Mesendoderm (in vitro differentiated cells): ENCODE results near the gene CDHR1.

Experiments used
- DNase-seq: peaks from one replicate; pipeline ENCODE4 v3.0.0; 2013
- H2AK5ac ChIP-seq: 2 replicates; pipeline ENCODE4 v1.6.1; 2013; ENCODE audit warnings: low read length, inconsistent platforms
- H2BK120ac ChIP-seq: 2 replicates; pipeline ENCODE4 v1.6.1; 2013; ENCODE audit warnings: low read depth, mild to moderate bottlenecking, low read length, moderate library complexity, mixed read lengths
- H2BK15ac ChIP-seq: replicated peaks from 2 replicates; pipeline ENCODE4 v1.6.1; 2013; ENCODE audit warnings: low read depth, mild to moderate bottlenecking, moderate library complexity
- H2BK5ac ChIP-seq: 2 replicates; pipeline ENCODE4 v1.6.1; 2013; ENCODE audit warnings: low read length, inconsistent platforms
- H3K18ac ChIP-seq: 2 replicates; pipeline ENCODE4 v1.6.1; 2013; ENCODE audit warnings: mild to moderate bottlenecking, low read length, mixed read lengths
- H3K23ac ChIP-seq: one replicate; pipeline ENCODE4 v1.6.1; 2013; ENCODE audit warnings: low read length
- H3K27ac ChIP-seq: 2 replicates; pipeline ENCODE4 v1.5.1; 2013; ENCODE audit warnings: low read depth, mild to moderate bottlenecking, inconsistent platforms, low read length, moderate library complexity
- H3K27me3 ChIP-seq: 2 replicates; pipeline ENCODE4 v1.6.1; 2013; ENCODE audit warnings: low read length, control low read depth, mild to moderate bottlenecking, inconsistent platforms; ENCODE audit not compliant: insufficient read depth, poor library complexity
- H3K36me3 ChIP-seq: 2 replicates; pipeline ENCODE4 v1.6.1; 2013; ENCODE audit warnings: low read length, inconsistent platforms; ENCODE audit not compliant: control insufficient read depth, insufficient read depth
- H3K4ac ChIP-seq: one replicate; pipeline ENCODE4 v1.6.1; 2013; ENCODE audit warnings: low read depth, mild to moderate bottlenecking, low read length, moderate library complexity
- H3K4me1 ChIP-seq: 2 replicates; pipeline ENCODE4 v1.6.1; 2013; ENCODE audit warnings: low read depth, low read length, inconsistent platforms; ENCODE audit not compliant: control insufficient read depth
- H3K4me2 ChIP-seq: 2 replicates; pipeline ENCODE4 v1.6.1; 2013; ENCODE audit warnings: low read length
- H3K4me3 ChIP-seq: 2 replicates; pipeline ENCODE4 v1.5.1; 2013; ENCODE audit warnings: mild to moderate bottlenecking, low read length
- H3K56ac ChIP-seq: one replicate; pipeline ENCODE4 v1.6.1; 2013; ENCODE audit warnings: low read length
- H3K79me1 ChIP-seq: 2 replicates; pipeline ENCODE4 v1.6.1; 2013; ENCODE audit warnings: low read length, inconsistent platforms
- H3K79me2 ChIP-seq: 2 replicates; pipeline ENCODE4 v1.6.1; 2013; ENCODE audit warnings: mild to moderate bottlenecking, low read length; ENCODE audit not compliant: control insufficient read depth, insufficient read depth
- H3K9ac ChIP-seq: 2 replicates; pipeline ENCODE4 v1.6.1; 2013; ENCODE audit warnings: low read length, inconsistent platforms
- H4K5ac ChIP-seq: one replicate; pipeline ENCODE4 v1.6.1; 2013; ENCODE audit warnings: low read length
- H4K8ac ChIP-seq: one replicate; pipeline ENCODE4 v1.6.1; 2013; ENCODE audit warnings: low read depth, mild to moderate bottlenecking, control low read depth, low read length, moderate library complexity
- WGBS: extraction: QIAGEN DNeasy Blood & Tissue Kit; methylation state at CpG from one replicate; pipeline ENCODE4 v1.1.7; 2013; ENCODE audit warnings: low lambda C conversion rate, missing lambda C conversion rate; ENCODE audit not compliant: insufficient coverage; ENCODE audit errors: extremely low coverage; 5-methylcytosine and 5-hydroxymethylcytosine counted together

Gene CDHR1

DNA sequence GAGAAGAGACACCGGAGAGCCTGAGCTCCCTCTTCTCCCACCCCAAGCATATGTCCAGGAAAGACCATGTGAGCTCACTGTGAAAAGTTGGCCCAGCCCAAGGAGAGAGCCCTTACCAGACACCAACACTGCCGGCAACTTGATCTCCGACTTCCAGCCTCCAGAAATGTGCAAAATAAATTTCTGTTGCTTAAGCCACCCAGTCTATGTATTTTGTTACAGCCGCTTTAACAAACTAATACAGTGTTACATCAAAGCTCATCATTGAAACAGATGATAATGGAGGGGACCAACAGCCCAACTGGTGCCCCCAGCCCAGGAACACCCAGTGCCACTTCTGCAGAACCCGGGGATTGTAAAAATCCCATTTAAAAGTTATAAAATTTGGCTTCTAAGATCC, 69.4 kb downstream of the CDHR1 start:
- WGBS = no CpG with 5 or more reads among the region's 5 CpGs
- Histone ChIP-seq H3K79me2 (no peaks in the 10 kb centered on the region), H3K4me3 (no peak overlapping the region), H3K36me3 (no peaks in the 10 kb centered on the region), H2BK15ac (no peak overlapping the region), H2BK5ac (no peak overlapping the region), H2BK120ac (no peak overlapping the region), H3K79me1 (no peaks in the 10 kb centered on the region), H3K4ac (no peak overlapping the region), H3K27ac (no peak overlapping the region), H2AK5ac (no peak overlapping the region), H3K18ac (no peak overlapping the region), H4K5ac (no peak overlapping the region), H4K8ac (no peak overlapping the region), H3K9ac (no peak overlapping the region), H3K56ac (no peak overlapping the region), H3K4me1 (no peaks in the 10 kb centered on the region), H3K4me2 (no peak overlapping the region), H3K23ac (no peak overlapping the region), H3K27me3 (no peaks in the 10 kb centered on the region)
- DNase-seq = no peak

DNA sequence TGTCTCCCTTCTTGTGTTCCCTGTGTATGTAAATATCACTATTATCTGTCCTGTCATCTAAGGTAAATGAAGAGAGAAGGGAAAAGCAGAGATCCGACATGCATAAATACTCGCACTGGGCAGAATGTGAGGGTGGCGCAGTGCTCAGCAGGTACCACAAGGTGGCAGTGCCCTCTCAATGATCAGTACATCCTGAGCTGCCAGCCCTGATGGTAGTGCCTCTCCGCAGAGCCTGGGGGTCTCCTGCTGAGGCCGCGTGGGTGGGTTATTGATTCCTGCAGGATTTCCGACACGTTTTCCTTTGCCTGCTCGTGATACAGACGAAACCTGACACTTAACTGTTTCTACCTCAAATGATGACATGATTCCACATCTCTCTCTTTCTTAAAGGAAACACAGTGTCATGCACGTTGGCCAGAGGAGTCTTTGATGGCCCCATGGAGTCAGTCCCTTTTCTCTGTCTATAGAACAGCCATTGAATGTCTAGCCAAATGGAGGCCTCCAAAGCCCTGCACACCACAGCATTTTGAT, 70.3 kb downstream of the CDHR1 start:
- Histone ChIP-seq H3K4me2 (no peak overlapping the region), H2BK120ac (no peak overlapping the region), H3K79me1 (no peaks in the 10 kb centered on the region), H4K5ac (no peak overlapping the region), H3K27me3 (no peaks in the 10 kb centered on the region), H2AK5ac (no peak overlapping the region), H4K8ac (no peak overlapping the region), H3K4ac (no peak overlapping the region), H3K36me3 (no peaks in the 10 kb centered on the region), H3K4me3 (no peak overlapping the region), H2BK15ac (no peak overlapping the region), H3K27ac (no peak overlapping the region), H3K23ac (no peak overlapping the region), H3K18ac (no peak overlapping the region), H3K56ac (no peak overlapping the region), H3K79me2 (no peaks in the 10 kb centered on the region), H3K9ac (no peak overlapping the region), H2BK5ac (no peak overlapping the region), H3K4me1 (no peaks in the 10 kb centered on the region)
- WGBS = no CpG with 5 or more reads among the region's 11 CpGs
- peak; percentile 68 for DNase-seq

DNA sequence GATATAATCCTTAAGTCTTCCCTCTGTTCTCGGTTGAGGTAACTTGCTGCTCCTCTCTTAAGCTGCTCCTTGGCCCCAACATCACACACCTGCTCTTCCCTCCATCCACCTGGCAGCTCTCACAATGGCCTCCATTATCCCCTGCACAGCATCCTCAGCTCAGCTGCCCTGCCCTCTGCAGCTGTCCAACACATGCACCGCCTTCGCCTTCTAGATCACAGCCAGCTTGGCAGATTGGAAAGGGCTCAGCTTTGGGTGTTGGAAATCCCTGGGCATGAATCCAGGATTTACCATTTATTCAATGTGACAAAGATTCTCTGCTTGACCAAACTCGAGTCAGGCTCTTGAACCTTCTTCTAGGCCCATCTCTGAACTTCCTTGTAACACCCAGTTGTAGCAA, 71.1 kb downstream of the CDHR1 start:
- H2AK5ac ChIP-seq = no peak overlapping the region
- no peak overlapping the region for H3K23ac ChIP-seq
- no peaks in the 10 kb centered on the region for H3K79me2 ChIP-seq
- H2BK5ac ChIP-seq = no peak overlapping the region
- DNase-seq = no peak
- no peaks in the 10 kb centered on the region for H3K27me3 ChIP-seq
- no peak overlapping the region for H3K4me2 ChIP-seq
- no peak overlapping the region for H2BK120ac ChIP-seq
- no peak overlapping the region for H4K8ac ChIP-seq
- H3K4ac ChIP-seq = no peak overlapping the region
- H4K5ac ChIP-seq = no peak overlapping the region
- H2BK15ac ChIP-seq = no peak overlapping the region
- H3K4me3 ChIP-seq = no peak overlapping the region
- no peaks in the 10 kb centered on the region for H3K79me1 ChIP-seq
- H3K9ac ChIP-seq = no peak overlapping the region
- no peaks in the 10 kb centered on the region for H3K36me3 ChIP-seq
- no peak overlapping the region for H3K27ac ChIP-seq
- no peak overlapping the region for H3K56ac ChIP-seq
- no peak overlapping the region for H3K18ac ChIP-seq
- no peaks in the 10 kb centered on the region for H3K4me1 ChIP-seq
- no CpG with 5 or more reads among the region's 4 CpGs for WGBS

DNA sequence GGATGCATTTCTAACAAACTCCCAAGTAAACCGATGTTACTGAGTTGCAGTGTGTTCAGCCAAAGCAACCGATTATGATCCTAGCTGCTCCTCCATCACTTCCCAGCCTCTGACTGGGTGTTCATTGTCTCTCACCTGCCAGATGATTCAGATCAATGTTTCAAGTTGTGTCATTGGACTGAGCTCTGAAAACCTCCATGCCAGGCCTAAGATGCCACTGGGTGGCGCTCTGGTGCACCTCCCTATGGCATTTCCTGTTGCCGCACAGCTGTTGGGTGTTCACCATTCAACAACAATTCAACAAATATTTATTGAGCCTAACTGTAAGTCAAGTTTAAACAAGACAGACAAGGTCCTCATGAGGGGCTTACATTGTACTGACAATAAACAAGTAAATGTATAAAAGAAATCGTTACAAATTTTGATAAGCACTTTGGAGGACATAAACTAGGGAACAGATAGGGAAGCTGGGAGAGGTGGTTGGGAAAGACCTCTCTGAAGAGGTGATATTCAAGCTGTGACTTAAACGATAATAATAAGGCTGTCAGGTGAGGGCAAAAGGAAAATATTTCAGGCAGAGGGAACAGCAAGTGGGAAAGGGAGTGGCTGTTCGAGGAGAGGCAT, 73.3 kb downstream of the CDHR1 start:
- H3K9ac ChIP-seq = no peak overlapping the region
- no peak overlapping the region for H3K4me3 ChIP-seq
- no peaks in the 10 kb centered on the region for H3K27me3 ChIP-seq
- H3K56ac ChIP-seq = no peak overlapping the region
- no peak overlapping the region for H2BK15ac ChIP-seq
- DNase-seq = peak; percentile 78
- no peak overlapping the region for H2BK120ac ChIP-seq
- no peaks in the 10 kb centered on the region for H3K4me1 ChIP-seq
- no peaks in the 10 kb centered on the region for H3K79me1 ChIP-seq
- H2AK5ac ChIP-seq = no peak overlapping the region
- H3K4me2 ChIP-seq = no peak overlapping the region
- H2BK5ac ChIP-seq = no peak overlapping the region
- WGBS = no CpG with 5 or more reads among the region's 7 CpGs
- H3K79me2 ChIP-seq = no peaks in the 10 kb centered on the region
- H3K4ac ChIP-seq = no peak overlapping the region
- no peak overlapping the region for H3K23ac ChIP-seq
- H3K18ac ChIP-seq = no peak overlapping the region
- no peak overlapping the region for H4K8ac ChIP-seq
- no peak overlapping the region for H3K27ac ChIP-seq
- H3K36me3 ChIP-seq = no peaks in the 10 kb centered on the region
- no peak overlapping the region for H4K5ac ChIP-seq

DNA sequence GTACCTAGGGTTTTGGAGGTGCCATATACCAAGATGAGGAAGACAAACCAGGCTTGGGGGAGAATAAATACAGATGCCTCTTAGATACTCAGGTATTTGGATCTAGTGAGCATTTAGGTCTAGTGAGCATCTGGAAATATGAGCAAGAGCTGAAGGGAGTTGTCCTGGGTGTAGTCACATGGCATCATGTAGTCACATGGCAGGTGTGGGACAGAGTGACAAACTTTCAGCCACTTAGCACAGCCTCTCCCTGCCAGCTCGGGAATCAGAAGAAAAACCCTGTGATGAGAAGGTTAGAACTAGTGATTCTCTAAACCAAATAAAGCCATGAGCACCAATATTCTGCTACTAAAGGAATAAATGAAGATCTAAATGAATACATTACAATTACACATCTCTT, 74.8 kb downstream of the CDHR1 start:
- H4K8ac ChIP-seq = no peak overlapping the region
- H3K23ac ChIP-seq = no peak overlapping the region
- no peak overlapping the region for H3K4ac ChIP-seq
- no peak overlapping the region for H2BK120ac ChIP-seq
- H3K4me1 ChIP-seq = no peaks in the 10 kb centered on the region
- H2AK5ac ChIP-seq = no peak overlapping the region
- H3K27me3 ChIP-seq = no peaks in the 10 kb centered on the region
- WGBS = no CpG with 5 or more reads among the region's 1 CpG
- H3K36me3 ChIP-seq = no peaks in the 10 kb centered on the region
- H3K4me2 ChIP-seq = no peak overlapping the region
- H2BK5ac ChIP-seq = no peak overlapping the region
- H3K4me3 ChIP-seq = no peak overlapping the region
- no peak overlapping the region for H3K9ac ChIP-seq
- H3K79me1 ChIP-seq = no peaks in the 10 kb centered on the region
- DNase-seq = no peak
- no peak overlapping the region for H4K5ac ChIP-seq
- H3K56ac ChIP-seq = no peak overlapping the region
- H2BK15ac ChIP-seq = no peak overlapping the region
- H3K79me2 ChIP-seq = no peaks in the 10 kb centered on the region
- H3K18ac ChIP-seq = no peak overlapping the region
- H3K27ac ChIP-seq = no peak overlapping the region
